Osteocyte (in vitro differentiated cells): ENCODE results near the gene ZNF469. TPM values are rescaled to one million over a fixed set of nuclear protein-coding genes. Genes with fewer than 3 reads are reported as not detected.

Experiments used
- DNase-seq: peaks from one replicate; pipeline ENCODE4 v3.0.0; 2021; ENCODE audit warnings: mixed read lengths; ENCODE audit not compliant: unreplicated experiment; ENCODE audit errors: extremely low spot score
- H3K27ac Mint-ChIP-seq: one replicate; pipeline ENCODE4 v1.8.0; 2021; ENCODE audit warnings: mild to moderate bottlenecking, mixed read lengths; ENCODE audit not compliant: unreplicated experiment
- H3K27me3 Mint-ChIP-seq: one replicate; pipeline ENCODE4 v1.8.0; 2021; ENCODE audit warnings: mixed read lengths; ENCODE audit not compliant: unreplicated experiment
- H3K36me3 Mint-ChIP-seq: one replicate; pipeline ENCODE4 v1.8.0; 2021; ENCODE audit warnings: mixed read lengths; ENCODE audit not compliant: unreplicated experiment
- H3K4me1 Mint-ChIP-seq: one replicate; pipeline ENCODE4 v1.8.0; 2021; ENCODE audit warnings: mixed read lengths; ENCODE audit not compliant: unreplicated experiment
- H3K4me3 Mint-ChIP-seq: one replicate; pipeline ENCODE4 v1.8.0; 2021; ENCODE audit warnings: mild to moderate bottlenecking, moderate library complexity, mixed read lengths; ENCODE audit not compliant: unreplicated experiment
- H3K9me3 Mint-ChIP-seq: one replicate; pipeline ENCODE4 v1.8.0; 2021; ENCODE audit warnings: mixed read lengths; ENCODE audit not compliant: unreplicated experiment
- total RNA-seq: library from RNA; stranded (reverse); gene quantifications from 2 replicates; pipeline ENCODE4 v1.2.1, GENCODE V29; 2021
- TF ChIP-seq, protein P1 (sequence below): fragments of 200-600 bp; sonication (generic); IDR thresholded peaks from 2 replicates; pipeline ENCODE4 v1.5.0; 2021; ENCODE audit warnings: antibody characterized with exemption, mild to moderate bottlenecking, moderate library complexity

Gene ZNF469
- total RNA-seq, 1 donor from 2014 or later: 4.1 TPM

GRCh38 chr16:88380619-88381018, 2.1 kb upstream of the ZNF469 start:
- DNase-seq: no peak
- Mint-ChIP-seq H3K36me3 (no peaks in the 10 kb centered on the region), H3K27me3 (peaks cover 1% of the 10 kb centered on the region), H3K4me3 (no peak overlapping the region), H3K4me1 (peaks cover 9% of the 10 kb centered on the region), H3K9me3 (no peaks in the 10 kb centered on the region), H3K27ac (no peak overlapping the region)
- TF ChIP-seq, protein P1, sequence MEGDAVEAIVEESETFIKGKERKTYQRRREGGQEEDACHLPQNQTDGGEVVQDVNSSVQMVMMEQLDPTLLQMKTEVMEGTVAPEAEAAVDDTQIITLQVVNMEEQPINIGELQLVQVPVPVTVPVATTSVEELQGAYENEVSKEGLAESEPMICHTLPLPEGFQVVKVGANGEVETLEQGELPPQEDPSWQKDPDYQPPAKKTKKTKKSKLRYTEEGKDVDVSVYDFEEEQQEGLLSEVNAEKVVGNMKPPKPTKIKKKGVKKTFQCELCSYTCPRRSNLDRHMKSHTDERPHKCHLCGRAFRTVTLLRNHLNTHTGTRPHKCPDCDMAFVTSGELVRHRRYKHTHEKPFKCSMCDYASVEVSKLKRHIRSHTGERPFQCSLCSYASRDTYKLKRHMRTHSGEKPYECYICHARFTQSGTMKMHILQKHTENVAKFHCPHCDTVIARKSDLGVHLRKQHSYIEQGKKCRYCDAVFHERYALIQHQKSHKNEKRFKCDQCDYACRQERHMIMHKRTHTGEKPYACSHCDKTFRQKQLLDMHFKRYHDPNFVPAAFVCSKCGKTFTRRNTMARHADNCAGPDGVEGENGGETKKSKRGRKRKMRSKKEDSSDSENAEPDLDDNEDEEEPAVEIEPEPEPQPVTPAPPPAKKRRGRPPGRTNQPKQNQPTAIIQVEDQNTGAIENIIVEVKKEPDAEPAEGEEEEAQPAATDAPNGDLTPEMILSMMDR: no peak

DNA sequence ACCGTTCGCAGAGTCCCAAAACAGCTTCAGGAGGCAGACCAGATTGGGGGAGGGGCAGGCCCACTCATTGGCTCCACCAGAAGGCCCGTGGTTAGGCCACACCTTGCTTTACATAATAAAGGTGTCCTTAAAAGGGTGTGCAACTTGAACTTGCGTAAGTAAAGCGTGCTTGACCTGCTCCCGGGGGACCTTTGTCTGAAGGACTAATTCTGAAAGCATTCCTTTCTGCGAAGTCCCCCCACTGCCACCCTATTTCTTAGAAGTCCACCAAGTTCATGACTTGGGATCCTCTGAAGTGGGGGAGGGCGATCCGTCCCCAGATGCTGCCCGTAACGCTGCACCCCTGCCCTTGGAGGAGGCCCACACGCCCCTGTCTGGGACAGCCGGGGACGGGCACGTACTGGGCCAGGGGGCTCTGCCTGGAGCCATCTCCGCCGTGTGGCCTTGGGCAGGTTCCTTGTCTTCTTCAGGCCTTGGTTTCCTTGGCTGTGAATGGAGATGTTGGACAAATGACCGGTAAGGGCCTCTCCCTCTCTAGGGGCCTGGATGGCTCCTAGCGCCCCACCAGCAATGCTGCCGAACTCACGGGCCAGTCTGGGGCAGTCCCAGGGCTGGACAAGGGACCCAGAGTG, 823 bp upstream of the ZNF469 start:
- peaks cover 11% of the 10 kb centered on the region for H3K4me1 Mint-ChIP-seq
- no peak for DNase-seq
- TF ChIP-seq, protein P1: no peak
- no peaks in the 10 kb centered on the region for H3K36me3 Mint-ChIP-seq
- H3K27me3 Mint-ChIP-seq: no peaks in the 10 kb centered on the region
- peak overlapping the region; percentile 78 for H3K4me3 Mint-ChIP-seq
- no peak overlapping the region for H3K27ac Mint-ChIP-seq
- no peaks in the 10 kb centered on the region for H3K9me3 Mint-ChIP-seq

DNA sequence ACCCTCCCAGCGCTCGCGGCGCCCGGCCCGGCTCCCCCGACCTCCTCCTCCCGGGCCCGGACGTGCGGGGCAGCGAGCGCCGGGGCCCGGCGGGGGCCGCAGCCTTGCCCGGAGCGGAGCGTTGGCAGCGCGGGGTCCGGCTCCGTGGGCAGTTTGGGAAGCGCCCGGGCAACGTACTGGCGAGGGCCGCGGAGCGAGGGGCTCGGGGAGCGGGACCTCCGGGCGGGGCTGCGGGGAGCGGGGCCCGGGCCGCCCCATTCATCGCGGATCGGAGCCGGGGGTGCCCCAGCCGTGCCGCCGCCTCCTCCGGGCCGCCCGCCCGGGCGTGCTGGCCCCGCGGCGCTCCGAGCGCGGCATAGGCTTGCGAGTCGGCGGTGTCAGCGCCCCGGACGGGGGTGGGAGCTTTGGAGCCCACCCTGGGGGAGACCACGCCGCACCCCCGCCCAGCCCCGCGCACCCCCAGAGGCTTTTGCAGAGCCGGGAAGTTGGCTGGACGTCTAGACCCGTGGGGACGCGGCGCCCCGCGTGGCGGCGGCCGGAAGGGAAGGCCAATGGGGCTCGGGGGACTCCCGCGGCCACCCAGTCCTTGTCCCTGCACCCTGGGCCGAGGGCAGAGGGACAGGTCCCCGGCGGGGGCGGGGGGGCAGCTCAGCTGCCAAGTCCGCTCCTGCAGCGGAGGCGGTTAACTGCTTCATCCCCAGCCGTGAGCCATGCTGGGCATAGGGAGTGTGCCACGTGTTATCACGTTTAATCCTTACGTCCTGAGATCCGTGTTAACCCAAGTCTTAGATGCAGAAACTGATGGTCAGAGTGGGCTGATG, 852 bp downstream of the ZNF469 start:
- H3K4me3 Mint-ChIP-seq: peak overlapping the region; percentile 52

DNA sequence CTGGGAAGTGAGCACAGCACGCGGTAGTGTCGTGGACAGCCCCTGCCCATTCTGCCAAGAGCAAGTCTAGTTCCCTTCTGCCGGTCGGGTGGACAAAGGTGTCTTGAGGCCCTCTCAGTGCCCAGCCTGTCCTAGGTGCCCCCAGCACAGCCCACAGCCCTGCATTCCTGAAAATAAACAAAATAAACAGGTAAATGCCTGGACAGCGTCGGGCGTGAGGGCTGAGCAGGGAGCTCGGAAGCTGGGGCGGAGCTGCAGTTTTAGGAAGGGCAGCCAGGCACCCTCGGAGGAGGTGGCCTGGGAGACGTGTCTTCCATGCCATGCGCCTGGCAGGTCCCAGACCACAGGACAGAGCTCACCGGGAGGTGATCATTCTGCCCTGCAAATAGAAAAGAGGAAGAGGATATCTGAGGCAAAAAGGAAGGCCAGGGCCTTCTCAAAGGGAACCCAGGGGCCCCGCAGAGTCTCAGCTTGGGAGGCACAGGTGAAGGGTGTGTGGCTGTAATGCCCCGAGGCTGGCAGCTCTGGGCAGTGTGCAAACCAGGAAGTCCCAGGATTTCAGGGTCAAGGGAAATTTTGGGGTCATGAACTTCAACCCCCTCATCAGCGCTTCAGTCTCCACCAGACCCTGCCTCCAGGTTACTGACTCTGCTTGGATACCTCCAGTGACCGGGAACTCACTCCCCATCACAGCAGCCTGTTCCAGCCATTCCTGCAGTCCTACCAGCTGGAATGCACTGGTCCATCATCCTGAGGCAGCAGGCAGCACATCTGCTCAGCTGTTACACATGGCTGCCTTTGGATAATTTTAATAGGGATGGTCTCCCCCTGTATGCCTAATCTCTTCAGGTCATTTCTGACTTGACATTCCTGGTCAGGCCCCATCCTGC, 1.7 kb downstream of the ZNF469 start:
- H3K4me1 Mint-ChIP-seq: peaks cover 26% of the 10 kb centered on the region
- no peak overlapping the region for H3K27ac Mint-ChIP-seq
- H3K4me3 Mint-ChIP-seq: peak overlapping the region; percentile 52
- TF ChIP-seq, protein P1: no peak
- DNase-seq: no peak
- no peaks in the 10 kb centered on the region for H3K27me3 Mint-ChIP-seq
- no peaks in the 10 kb centered on the region for H3K9me3 Mint-ChIP-seq
- no peaks in the 10 kb centered on the region for H3K36me3 Mint-ChIP-seq

More for the DNA sequence above, 852 bp downstream of the ZNF469 start:
- no peak for DNase-seq
- no peak overlapping the region for H3K27ac Mint-ChIP-seq
- H3K9me3 Mint-ChIP-seq: no peaks in the 10 kb centered on the region
- H3K27me3 Mint-ChIP-seq: no peaks in the 10 kb centered on the region
- peaks cover 19% of the 10 kb centered on the region for H3K4me1 Mint-ChIP-seq
- no peaks in the 10 kb centered on the region for H3K36me3 Mint-ChIP-seq
- TF ChIP-seq, protein P1: peak; percentile 67
